GM21529 (cell line): ENCODE data around the gene DSCAML1.

Source experiments
- ATAC-seq: cut with Tn5 transposase; IDR thresholded peaks from one replicate; pipeline ENCODE4 v1.9.1; 2021; ENCODE audit not compliant: unreplicated experiment

Gene DSCAML1

DNA sequence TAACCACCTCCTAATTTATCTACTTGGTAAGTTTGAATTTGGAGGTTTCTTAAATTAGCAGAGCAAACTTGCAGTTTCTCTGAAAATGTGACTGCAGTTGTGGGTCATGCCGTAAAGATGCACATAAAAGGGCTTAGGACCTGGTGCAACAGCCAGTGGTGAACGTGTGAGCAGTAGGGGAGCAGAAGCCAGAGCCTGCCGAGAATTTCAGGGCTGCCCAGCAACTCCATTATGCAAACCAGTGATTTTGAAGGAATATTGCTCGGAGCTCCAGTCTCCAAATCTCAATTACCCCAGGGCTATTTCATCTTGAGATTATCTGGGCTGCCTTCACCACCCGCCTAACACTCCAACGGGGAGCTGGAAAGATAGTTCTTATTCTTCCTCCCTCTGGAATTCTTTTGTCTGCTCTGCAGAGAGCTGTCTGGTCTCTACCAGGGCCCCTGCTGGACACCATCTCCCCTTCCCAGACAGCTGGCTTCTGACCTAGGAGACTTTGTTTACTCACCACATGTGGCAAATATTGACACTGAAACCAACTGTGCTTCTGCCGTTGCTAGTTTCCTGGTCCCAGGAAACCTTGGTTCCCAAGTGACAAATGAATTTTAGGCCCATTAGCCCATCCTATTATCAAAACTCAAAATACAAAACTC lies 93.9 kb downstream of the DSCAML1 start:
- no peak for ATAC-seq

DNA sequence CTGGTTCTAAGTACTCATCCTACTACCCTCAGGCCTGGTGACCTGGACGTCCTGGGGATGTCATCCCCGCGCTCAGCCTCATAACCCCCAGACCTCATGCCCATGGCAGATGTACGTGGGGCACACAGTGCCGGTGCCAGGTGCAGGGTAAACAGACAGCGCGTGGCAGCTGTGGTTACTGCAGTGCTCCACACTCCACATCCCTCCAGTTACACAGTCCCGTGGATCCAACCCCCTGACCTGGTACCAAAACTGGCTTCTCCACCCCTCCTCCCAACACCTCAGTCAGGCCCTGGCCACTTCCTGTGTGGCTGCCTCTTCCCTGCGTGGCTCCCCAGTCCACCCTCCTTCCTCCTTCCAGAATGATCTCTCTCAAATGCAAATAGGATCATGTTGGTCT lies 95.2 kb downstream of the DSCAML1 start:
- ATAC-seq = no peak

DNA sequence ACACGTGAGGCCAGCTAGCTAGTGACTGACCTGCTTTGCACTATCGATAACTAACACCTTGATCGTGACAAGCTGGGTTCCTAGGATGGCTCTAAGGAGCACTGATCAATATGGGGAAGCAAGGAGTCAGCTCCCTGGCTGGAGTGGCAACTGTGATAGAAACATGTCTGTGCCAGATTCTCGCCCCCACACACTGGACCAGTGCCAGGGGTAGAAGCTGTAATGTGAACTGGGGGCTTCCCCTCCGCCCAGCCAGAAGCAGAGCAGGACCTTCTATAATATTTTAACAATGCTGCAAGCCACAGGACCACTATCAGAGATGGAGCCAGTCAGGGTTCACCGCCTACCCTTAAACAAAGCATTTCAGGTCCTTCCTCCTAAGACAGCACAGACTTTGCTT lies 96.5 kb downstream of the DSCAML1 start:
- no peak for ATAC-seq

DNA sequence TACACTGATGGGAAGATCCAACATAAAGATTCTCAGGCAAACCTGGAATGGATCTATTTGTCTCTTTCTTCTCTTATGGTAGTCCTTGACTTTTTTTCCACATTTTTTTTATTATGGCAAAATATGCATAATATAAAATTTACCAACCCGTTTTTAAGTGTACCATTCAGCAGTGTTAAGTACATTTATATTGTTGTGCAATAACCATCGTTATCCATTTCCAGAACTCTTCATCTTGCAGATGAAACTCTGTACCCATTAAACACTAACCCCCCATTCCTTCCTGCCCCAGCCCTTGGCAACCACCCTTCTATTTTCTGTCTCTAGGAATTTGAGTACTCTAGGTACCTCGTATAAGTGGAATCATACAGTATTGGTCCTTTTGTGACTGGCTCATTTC lies 99.7 kb downstream of the DSCAML1 start:
- no peak for ATAC-seq

DNA sequence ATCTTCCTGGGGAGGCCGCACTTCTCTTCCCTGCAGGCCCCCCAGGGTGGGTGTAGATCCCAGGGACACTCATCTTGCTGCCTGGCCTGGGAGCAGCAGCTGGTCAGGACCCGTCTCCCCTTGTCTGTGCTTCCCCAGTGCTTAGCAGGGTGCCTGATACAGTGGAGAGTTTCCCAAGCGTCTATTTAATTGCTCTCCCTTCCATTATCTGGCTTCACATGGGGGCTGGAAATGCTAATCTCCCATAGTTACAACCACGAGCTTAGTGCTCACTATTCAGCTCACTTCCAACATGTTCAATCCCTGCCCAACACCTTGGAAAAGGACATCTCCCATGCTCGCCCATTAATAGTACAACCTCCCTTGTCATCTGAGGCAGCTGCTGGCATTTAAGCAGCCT lies 100.5 kb downstream of the DSCAML1 start:
- ATAC-seq = no peak

DNA sequence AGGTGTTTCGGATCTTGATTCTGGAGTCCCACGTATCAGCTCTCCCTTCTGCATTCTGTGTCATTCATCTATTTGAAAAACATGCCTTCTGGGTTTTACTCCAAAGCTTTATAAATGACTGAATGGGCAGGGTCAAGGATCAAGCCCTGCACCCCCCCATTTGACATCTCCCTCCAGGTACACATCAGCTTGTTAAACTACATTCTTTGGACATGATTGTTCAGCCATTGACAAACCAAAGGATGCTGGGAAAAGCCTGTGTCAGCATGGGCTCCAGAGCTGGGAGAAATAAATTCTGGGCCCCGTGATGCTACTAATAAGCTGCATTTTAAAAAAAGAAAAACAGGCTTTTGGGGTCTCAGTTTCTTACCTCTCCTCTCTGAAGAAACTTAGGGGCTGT lies 103.7 kb downstream of the DSCAML1 start:
- no peak for ATAC-seq

DNA sequence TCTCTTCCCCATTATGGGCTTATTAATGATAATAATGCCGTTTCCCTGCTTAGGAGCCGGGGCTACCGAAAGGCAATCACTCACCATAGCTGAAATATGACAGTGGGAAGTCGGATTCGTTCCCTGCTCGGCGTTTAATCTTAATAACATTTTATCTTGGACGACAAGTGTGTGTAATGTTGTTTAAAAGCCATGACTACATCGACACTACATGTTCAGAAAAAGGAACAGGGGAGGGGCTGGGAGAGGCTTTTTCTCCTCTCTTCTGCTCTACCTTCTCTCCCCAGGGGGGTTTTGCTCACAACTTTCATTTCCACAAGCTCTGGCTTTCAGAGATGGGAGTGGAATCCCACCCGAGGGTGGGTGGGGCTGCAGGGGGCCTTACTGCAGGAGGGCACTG lies 105.5 kb downstream of the DSCAML1 start:
- ATAC-seq = no peak

DNA sequence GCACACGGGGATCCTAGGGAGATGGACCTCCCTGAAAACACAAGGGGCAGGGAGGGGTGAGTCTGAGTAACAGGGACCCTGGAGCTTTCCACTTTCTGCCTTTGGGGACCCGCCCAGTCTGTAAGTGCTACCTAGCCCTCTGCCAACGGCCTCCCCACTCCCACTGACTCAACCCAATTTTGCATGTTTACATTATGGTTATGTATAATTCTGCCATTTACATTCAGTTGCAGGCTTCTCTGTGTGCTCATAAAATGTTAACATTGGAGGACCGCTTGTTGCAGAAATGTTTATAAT lies 105.8 kb downstream of the DSCAML1 start:
- ATAC-seq = no peak

DNA sequence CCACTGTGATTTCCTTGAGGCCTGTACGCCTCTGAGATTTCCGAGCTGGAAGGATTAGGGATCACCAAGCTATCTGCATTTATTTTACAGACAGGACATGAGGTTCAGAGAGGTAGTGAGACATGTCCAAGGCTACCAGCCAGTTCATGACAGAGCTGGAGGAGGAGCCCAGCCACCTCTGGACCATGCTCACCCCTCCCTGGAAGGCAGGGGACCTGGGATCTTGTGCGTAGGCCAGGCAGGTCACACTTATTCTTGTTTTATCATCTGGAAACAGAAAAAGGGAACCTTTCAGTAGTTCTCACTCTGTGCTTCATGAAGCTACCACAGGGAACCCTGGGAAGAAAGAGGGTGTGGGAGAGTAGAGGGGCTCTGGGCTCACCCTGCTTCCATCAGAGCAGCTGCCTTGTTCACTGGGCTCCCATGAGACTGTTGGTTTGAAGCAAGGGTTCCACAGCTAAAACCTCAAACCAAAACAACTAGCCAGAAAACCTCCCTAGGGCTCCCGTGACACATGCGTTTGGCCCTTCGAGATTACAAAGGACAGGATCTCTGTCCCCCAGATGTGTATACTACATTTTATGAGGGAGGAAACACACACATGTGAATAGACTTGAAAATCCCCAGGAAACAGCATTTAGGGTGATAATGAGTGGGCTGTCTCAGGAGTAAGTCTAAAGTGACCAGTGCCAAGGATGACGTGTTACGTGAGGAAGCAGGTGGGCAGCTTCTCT lies 106.4 kb downstream of the DSCAML1 start:
- ATAC-seq = no peak

DNA sequence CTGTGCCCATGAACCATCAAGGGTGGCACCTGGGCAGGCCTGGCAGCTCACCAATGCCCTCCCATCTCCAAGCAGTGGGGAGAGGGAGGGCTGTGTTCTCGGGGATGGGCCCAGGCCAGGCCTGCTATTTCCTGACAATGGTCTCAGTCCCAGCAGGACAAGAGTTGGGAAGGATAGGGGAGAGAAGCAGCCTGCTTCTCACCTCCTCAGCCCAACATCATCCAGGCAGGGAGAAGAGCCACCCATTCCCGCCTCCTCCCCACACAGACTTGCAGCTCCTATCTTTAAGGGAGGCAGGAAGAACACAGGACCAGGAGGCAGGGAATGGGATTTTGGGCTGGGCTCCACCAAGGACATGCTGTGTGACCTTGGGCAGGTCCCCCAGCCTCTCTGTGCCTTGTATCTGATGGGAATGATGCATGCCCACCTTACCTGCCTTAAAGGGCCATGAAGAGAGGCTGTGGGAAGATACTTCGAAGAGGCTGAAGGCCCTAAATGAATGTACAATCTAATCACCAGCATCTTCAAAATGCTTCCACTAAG lies 108.7 kb downstream of the DSCAML1 start:
- ATAC-seq = no peak

DNA sequence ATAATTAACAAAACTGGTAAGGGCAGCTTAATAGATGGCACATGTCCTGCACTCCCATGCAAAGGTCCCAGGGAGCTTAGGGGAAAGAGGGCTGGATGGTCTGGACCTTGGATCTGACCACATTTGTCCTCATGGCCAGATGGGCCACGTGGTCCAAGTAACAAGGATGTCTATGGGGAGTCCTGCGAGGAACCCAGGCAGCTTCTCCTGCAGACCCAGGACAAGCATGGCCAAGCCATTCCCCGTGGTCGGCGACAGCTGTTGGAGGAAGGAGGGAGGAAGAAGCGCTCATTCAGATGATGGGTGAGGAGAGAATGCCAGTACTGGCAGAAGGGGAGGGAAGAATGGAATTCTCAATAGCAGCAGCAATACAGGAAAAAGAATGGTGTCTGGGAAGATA lies 109.2 kb downstream of the DSCAML1 start:
- ATAC-seq = no peak

DNA sequence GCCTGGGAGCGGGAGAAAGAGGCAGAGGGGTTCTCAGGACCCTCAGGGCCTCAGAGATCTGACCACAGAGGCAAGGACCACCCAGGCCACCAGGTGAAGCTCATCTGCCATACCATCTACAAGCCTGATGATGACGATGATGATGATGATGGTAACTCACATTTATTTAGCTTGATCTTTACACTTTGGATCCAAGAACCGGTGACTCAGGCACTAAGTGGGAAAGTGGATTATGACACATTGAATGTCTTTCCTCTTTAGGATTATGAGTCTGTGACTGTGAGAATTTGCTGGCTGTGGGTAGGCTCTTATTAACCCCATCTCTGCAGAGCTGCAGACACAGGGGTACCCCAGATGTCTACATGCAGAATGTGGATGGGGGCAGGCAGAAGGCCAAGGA lies 110.3 kb downstream of the DSCAML1 start:
- no peak for ATAC-seq

DNA sequence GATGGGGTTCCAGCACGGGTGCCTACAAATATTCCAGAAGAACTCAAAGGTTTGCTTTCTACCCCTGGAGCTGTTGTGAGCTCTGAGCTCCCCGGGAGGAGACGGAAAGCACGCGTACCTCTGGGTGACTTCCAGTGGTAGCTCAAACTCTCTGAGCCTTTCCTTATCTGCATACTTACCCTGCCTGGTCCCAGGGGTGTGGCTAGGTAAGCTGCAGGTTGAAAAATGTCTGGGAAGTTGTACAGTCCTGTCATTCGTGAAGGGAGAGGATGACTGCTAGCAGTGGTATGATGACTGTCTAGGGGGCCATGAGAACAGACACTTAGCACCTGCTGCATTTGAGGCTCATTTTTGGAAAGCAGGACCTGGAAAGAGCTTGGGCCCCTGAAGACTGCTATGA lies 111.5 kb downstream of the DSCAML1 start:
- no peak for ATAC-seq

DNA sequence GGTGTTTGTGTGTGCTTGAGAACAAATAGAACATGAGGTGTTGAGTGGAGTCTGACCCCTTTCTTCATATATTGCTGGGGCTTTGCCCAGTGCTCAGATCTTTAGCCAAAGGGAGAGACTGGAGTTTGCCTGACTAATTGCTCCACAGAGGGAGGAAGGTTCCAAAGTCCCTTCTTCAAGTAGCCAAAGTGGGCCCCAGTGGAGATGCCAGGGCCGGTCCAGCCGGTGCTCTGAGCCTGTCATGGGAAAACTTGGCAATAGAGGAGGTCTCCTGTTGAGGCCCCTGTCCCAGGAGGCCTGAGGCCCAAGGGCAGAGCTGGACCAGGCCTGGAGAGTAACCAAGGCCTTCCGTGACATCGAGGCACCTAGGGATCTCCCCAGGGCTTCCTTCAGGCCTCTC lies 112.3 kb downstream of the DSCAML1 start:
- ATAC-seq = no peak

DNA sequence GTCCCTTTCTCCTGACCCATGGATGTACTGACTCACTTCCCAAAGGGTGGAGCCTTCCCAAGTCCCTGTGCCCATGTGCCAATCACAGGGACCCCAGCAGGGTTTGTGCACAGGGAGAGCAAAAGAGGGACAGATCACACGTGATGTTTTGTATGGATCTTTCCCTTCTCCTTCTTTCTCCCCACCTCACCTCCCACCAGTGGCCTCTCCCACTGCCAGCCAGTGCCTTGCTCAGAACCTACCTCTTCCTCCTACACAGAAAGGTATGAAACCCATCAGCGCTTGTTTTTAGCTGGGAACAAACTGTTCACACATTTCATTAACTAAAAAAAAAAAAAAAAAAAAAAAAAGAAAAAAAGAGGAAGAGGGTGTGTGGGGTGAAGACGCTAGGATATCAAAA lies 112.9 kb downstream of the DSCAML1 start:
- ATAC-seq = no peak

DNA sequence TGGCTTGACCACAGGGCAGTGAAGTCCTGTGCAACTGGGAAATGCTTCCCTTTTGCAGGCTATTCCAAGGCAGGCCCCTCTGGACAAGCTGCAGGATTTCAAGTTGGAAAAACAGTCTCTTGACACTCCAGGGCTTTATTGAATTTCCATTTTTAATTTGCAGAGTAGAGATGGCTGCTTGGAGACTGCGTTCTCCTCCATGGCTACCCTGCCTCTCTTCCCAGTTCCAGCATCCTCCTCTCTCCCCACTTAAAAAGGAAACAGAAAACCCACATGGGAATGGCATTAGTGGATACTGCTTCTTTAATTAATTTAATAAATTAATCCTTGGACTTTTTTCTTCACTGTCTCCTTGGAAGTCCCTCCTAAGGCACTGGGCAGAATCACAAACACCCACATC lies 115.6 kb downstream of the DSCAML1 start:
- no peak for ATAC-seq

DNA sequence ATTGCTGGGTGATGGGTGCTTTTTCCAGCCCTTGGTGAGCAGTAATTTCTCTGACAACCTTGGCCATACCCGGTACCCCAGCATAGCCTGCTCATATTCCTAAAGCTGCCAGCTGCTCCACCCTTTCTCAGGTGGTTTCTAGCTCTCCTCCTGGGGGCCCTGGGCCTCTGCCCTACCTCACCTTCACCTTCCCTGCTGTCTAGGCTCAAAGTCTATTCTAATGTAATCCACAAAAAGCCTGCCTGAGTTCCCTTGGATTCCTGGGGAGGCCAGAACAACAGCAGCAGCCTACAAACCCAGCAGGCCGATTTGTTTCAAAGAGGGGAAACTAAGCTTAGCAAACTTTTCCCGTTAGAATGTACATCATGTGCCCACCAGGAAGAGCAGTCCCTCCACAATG lies 117.6 kb downstream of the DSCAML1 start:
- no peak for ATAC-seq

DNA sequence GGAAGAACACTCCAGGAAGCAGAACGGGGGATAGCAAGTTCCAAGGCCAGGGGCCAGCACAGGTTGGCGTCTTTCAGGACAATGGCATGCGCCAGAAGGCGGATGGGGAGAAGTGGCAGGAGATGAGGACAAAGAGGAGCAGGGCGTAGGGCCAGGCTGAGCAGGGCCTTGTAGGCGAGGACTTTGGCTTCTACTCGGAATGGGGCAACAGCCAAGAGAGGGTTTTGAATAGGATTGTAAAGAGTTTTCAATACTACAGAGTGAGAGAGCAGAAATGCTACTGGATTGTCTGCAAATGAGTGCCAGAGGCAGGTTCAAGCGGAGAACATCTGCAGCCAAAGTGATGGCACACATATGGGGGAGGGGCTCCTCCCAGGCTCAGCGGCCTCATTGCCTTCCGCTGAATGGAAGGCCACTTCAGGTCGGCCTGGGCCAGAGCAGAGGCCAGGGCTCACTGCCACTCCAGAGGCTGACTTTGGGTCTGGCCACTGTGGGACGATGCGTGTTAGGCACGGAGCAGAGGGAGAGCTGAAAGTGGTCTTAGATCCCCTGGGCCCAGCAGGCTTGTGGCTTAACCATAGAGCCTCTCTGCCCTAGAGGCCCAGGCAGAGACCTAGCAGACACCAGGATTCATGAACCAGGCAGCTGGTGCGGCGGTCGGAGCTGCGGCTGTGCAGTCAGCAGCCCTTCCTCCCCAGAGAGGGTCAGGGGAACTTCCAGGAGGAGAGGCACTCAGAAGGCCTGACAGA lies 118.2 kb downstream of the DSCAML1 start:
- no peak for ATAC-seq

DNA sequence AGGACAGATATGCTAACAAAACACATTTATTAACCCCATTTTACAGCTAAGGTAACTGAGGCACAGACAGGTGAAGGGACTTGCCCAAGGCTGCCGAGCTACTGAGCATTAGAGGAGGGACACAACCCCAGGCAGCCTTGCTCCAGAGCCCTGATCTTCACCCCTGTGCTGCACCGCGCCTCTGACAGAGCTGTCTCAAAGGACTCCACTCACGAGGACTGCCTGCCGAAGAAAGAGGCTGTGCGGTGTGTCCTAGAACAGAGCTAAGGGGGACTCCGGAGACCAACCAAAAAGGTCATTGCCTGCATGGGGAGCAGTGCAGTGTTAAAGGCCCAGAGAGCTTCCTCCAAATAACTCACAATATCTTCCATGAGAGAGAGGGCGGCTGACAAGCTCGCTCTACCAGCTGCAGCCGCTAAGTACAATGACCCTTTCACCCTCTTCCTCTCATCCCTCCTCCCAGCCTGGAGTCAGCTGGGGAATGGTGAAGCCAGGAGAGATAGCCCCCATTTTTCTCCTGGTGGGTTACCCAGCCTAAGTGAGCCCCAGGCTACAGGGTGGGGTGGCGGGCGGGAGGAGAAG lies 119.2 kb downstream of the DSCAML1 start:
- no peak for ATAC-seq

DNA sequence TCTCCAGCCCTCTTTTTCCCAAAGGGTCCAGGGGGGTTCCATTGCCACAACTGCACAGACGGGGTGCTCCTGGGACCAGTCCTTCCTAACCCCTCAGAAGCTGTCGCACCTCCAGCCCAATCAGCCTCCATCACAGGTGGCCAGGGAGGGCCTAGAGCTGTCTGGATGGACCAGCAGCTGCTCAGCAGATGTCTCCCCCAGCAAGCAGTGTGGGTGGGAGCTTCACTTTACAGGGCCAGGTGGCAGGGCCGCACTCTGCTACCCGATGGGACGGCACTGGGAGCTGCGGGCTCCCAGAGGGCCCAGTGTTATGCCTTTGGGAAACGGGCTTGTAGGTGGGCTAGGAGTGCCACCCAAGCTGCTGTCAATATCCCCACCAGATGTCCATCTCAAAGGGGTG lies 120.5 kb downstream of the DSCAML1 start:
- ATAC-seq = no peak

DNA sequence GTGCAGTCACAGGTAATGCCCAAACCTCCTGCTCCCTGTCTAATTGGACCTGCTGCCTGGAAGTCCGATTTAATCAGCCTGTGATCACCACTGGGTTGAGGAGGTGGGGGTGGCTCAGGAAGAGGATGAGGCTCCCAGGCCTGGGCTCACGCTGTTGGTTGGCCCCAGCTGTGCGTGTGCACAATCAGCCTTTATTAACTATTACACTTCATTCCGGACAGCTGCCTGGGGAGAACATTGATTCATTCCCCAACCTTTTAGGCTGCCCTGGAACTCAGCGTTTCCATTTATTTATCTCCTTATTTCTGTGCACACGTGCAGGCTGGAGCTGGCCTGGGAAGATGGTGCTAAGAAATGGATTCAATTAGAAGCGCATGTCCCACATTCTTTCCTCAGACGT lies 123.4 kb downstream of the DSCAML1 start:
- ATAC-seq = no peak

DNA sequence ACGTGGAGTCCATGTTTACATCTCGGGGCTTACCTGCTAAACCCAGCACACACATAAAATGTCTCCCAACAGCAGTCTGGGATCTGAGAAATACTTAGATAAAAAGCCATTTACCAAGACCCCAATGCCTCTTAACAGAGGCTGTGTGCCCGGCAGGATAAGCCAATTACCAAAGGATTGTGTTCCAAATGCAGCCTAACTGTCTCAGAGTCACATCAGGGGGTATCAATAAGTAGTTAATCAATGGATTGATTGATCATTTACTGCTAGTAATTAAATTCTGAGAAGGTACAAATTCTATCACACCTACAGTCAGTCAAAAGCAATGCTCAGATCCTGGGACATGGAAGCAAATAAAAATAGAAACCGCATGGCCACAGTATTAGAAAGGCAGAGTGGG lies 125.6 kb downstream of the DSCAML1 start:
- no peak for ATAC-seq
